Measurements from ENCODE around the gene DCAF11. TPM values are rescaled to one million over a fixed set of nuclear protein-coding genes. Genes with fewer than 3 reads are reported as not detected.

The DCAF11 gene
- total RNA-seq (2022; extraction: Qiagen RNA extraction; ENCODE audit: low read depth), result 19.4 to 22.8 TPM (median 20.8 TPM) in 5 replicates

DNA sequence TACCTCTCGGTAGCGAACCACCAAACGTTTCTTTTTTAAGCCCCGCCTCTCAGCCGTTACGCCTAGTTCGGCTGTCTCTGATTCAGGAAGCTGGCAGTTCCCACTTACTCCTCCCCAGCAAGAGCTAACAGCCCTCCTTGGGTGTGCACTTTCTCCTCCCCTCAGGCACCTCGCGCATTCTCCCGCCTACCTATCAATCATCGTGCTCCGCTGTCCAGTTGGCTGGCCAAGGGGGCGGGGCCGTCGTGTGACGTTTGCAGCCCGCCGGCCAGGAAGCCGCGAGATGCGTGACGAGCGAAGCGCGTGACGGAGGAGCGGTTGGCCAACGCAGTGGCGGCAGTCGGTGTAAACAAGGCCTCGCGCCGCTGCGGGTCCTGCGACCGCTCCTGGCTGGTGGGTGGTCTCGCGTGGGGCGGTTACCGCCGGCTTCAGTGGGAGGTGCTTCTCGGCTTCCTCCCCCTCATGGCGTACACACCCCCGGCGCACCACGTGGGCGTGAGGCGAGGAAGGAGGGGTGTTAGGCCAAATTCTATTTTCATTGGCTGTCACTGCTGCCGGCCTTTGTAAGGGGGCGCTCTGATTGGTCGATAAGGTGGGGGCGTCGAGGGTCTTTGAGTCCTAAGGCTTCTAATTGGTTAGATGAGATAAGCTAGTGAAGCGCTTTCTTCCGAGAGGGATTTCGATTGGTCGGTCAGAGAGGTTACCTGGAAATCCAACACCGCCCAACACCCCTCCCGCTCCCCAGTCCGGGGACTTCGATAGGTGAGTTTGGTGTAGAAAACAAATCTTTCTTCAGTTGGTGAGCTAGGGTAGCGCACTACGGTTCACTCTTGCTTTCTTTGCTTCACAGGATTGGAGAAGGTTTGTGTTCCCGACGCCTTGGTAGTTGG, at the start of gene DCAF11, which contains the start of gene NRL:
Gene DCAF11 (plus strand): TSS at position 246 of the 890 bp plus-strand sequence. CDS start 818 bp downstream, outside the sequence.
Gene NRL (minus strand): TSS at position 418 of the 890 bp plus-strand sequence. CDS start 32,101 bp downstream, outside the sequence.

DNA sequence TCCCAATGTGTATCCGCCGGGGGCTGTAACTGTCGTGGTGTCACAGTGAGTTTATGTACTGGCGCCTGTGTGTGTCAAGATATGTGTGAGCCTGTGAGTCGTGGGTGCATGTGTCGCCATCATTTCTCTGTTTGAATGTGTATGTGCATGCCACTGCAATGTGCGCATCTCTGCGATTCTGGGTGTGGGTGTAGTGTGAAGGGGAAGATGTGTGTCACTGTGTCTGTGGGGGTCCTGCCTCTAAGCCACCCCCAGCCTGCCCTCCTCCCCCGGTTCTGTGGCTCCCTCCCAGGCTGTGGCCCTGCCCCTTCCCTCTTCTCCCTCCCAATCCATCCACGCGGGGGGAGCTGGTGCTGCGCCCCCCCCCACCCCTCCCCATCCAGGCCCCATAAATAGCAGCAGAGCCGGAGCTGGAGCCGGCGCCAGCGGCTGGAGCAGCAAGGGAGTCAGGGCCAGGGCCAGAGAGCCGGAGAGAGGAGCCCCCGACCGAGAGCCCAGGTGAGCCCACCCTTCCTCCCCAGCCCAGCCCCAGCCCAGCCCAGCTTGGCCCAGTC, 43.4 kb upstream of the DCAF11 start, which contains the start of gene CPNE6:
Gene CPNE6 (plus strand): TSS at position 419 of the 554 bp plus-strand sequence. CDS start 1,375 bp downstream, outside the sequence.

DNA sequence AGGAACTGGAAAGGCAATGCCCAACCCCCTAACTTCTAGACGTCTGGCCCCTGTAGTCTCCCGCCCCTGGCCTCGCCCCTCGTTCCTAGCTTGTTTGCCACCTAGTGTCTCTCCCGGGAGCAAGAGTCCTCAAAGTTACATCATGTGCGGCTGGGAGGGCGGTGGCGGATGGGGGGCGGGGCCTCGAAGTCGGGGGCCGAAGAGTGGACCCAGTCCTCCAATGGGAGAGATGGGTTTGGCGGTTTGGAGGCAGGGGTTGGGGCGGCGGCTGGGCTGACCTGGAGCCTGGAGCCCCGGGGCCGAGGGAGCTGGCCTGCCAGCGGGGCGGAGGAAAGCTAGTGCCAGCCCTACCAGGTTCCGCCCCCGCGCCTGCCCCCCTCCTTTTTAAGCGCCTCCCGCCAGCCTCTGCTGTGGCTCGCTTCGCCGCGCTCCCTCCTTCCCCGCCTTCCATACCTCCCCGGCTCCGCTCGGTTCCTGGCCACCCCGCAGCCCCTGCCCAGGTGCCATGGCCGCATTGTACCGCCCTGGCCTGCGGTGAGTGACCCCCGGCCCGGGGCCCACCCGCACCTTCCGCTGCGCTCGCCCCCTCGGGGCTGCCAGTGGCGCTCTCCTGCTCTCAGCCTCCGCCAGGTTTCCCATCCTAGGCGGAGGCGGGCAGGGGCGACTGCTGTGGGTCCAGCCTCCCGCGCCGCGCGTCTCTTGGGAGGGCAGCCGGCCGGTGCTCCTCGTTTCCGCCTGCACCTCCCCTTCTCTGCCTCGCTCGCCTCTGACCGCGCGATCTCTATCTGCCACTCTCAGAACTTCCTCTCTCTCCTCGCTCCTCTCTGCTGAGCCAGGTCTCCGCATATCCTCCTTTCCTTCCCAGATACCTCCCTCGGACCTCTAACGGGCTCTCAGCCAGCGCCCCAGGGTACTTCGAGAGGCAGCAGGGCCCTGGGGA, 20.4 kb upstream of the DCAF11 start, which contains the start of gene PCK2:
Gene PCK2 (plus strand): TSS at position 411 of the 940 bp plus-strand sequence. CDS start 95 bp downstream, at position 506.

DNA sequence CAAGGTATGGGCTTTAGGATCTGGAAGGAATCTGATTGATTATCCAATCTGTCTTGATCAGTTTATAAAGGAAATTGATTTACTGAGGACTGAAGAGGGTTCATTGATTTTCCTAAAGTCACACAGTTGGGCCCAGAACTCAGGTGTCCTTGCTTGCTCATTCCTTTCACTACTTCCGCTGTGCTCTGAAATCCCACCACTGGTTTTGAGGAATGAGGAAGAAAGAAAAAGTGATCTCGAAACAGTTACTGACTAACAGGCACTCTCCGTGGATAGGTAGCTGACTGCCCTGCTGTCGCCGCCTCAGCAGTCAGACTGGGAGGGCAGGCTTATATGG, 15.8 kb downstream of the DCAF11 start, which contains the start of gene FITM1:
Gene FITM1 (plus strand): TSS at position 280 of the 337 bp plus-strand sequence. CDS start 905 bp downstream, outside the sequence.

DNA sequence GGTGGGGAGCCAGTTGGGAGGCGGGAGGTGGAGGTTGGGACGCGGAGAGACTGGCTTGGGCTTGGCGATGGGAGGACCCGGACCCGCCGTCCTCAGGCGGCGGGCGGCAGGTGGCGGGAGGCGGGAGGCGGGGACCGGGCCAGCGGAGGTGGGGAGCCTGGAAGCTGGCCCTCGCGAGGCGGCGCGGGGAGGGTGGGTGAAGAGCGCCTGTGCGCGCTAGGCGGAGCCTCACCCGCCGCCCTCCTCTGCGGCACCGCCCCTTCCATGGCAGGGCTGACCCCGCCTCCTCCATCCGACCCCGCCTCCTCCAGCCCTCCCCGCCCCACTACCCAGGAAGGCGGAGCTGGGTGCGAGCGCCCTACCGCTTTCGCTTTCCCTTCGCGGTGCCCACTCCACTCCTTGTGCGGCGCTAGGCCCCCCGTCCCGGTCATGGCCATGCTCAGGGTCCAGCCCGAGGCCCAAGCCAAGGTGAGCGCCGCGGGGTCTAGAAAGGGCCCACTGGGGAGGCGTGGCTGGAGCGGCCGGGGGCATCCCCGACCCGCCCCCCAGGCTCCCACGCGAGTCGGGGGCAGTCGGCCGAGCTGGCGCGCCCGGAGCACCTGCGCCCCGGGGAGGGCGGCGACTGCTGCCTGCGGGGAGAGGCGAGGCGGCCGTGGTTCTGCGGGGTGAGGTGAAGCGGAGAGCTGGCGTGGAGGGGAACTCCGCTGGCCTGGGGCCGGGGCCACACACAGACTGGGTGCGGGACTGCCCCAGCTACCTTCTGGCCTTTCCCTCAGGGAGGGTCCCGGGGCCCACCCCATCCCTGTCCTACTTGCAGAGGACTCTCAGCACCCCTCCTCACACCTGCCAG, 21.5 kb downstream of the DCAF11 start, which contains the start of gene PSME1:
Gene PSME1 (plus strand): TSS at position 361 of the 850 bp plus-strand sequence. CDS start 69 bp downstream, at position 430.

DNA sequence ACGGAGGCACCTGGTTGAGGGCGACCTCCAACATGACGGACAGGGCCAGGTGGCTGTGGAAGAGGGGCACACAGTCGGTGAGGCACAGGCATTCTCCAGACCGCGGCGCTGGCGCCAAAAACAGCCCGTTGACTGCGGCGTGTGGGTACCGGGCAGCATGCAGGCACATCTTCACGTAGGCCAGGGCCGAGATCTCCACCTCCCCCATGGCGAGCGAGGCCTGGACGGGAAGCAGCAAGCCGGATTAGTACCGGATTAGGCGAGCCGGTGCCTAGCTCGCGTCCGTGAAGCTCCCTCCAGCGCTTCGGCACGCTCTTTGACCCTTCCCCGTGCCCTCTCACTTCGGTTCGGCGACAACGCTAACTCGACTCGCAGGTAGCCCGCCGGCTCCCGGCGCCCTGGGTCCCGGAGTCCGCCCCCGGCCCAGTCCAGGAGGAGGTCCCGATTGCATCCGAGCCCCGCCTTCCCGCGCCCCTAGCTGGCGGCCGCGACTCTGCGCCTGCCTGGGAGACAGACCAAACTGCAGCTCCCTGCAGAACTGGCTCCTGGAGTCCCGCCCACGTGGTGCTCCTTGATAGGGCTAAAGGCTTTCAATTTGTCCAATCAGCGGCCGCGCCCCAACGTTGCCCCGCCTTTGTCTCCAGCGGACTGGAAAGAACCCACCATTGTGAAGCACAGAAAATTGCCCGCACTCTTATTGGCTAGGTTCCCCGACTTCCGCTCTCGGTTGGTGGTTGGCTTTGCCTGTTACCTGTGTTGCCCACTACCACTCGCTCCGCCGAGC, 26.7 kb downstream of the DCAF11 start, which contains the start of gene EMC9:
Gene EMC9 (minus strand): TSS at position 495 of the 784 bp plus-strand sequence. CDS start 287 bp downstream, at position 208.

DNA sequence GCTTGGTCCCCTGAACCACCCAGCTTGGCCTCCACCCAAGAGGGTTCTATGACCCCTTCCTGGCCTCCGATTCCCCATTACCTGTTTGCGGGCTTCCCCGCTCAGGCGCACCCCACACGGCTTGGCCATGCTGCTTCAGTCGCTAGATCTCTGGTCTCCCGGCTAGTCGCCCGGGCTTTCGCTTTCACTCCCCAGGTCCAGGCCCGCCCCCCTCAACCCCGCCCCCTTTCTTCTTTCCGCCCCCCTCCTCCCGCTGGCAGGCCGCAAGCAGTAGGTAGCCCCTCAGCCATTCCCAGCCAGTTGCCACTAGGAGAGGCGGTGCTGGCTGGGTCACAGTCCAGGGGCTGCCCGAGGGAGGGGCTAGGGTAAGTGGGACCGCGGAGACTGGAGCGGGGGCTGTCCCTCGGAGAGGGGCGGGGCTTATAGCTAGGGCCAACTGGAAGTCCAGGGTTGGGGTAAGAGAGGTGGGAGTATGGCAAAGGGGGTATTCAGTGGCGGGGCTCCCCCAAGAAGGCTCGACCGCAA, 31.9 kb downstream of the DCAF11 start, which contains the start of gene PSME2:
Gene PSME2 (minus strand): TSS at position 158 of the 525 bp plus-strand sequence. CDS start 29 bp downstream, at position 129.

DNA sequence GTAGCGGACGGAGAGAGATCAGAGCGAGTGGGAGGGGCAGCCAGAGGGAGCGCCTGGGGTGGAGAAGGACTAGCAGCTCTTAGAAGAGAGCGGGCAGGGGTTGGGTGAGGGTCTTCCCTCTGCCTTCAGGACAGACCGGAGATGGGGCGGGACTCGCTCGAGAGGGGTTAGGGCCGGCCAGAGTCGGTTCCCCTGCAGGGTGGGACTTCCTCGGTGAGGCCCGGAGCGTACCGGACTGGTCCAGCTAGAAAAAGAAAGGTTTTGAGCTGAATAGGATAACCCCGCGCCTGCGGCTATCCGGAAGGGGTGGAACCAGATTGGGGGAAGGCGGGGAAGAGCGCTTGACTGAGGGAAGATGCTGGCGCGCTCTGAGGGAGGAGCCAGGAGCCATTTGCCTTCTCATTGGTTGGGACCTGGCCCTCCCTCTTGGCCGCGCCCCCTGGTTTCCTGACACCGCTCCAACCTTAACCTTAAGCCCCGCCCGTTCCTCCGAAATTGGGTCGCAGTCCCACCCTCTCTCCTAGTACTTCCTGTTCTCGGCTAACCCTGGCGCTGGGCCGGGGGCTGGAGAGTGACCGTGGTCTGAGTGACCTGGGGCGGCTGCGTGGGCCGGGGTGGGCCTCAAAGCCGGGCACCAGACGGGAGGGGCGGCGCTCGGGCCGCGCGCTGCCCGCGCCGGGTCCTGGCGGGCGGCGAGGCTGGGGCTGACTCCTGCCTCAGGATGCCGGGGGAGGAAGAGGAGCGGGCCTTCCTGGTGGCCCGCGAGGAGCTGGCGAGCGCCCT, 32.6 kb downstream of the DCAF11 start, which contains the start of gene RNF31:
Gene RNF31 (plus strand): TSS at position 521 of the 783 bp plus-strand sequence. CDS start 201 bp downstream, at position 722.

DNA sequence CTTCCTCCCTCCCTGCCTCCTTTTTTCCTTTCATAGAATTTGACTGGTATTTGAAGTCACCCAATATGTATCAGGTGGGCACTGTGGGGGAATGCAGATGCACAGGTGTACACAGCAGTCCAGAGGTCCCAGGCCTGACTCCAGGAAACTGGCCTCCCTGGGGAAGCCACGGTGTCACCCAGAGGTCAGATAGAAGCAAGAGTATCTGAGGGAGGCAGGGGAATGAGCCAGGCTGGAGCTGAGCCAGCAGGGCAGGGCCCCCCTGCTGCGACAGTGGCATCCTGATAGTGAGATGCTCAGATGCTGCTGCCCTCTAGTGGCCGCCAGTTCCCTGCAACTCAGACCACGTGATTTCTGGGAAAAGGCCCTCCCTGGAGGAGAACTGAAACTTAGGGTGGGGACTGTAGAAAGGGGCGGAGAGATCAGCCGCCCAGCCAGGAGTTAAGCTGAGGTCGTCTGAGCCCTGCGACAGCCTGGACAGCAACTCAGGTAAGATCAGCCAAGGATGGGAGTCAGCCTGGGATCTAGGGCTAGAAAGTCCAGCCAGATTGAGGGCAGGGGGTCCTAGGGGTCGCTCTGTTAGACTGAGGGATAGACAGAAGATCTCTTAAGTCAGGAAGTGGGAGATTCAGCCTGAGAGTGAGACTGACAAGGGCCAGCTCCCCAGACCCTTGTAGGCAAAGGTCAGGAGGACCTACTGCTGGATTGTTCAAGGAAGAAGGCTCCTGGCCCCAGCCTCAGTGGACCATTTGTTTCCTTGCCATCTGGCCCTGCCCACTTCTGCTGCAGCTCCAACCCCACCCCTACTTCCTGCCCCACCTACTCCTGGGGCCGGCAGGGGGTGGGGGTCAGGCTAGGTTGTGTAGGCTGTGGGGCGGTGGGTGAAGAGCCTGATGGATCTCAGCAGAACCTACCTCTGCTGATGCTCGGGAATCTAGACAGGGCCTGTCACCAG, 46.5 kb downstream of the DCAF11 start, which contains the start of gene IRF9:
Gene IRF9 (plus strand): TSS at position 416 of the 955 bp plus-strand sequence. CDS start 880 bp downstream, outside the sequence.

DNA sequence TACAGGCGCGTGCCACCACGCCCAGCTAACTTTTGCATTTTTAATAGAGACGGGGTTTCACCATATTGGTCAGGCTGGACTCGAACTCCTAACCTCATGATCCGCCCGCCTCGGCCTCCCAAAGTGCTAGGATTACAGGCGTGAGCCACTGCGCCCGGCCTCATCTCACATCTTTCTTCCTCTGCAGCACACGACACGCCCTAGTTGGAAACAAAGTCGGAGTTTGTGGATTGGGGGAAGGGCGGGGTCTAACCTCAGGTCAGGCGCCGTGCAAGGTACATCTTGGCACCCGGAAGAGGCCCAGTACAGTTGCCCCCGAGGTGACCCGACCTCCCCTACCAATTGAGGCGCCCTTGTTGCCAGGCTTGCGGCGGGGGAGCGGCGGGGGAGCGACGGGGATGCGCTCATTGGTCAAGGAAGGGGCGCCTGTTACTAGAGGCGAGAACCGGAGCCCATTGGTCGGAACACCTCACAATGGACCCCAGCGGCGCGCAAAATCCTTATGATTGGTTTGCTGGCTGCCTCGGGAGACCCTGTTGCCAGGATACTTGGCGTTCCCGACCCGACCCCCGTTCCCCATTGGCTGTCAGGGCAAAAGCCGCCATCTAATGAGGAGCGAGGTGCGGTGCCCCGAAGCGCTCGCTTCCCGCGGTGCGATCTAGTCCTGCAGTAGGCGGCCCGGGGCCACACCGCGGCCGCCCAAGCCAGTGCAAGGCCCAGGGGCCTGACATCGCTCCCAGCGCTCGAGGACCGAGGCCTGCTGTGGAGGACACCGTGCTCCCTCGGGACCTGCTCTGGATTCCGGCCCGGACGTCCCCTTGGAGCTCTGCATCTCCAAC, 57.1 kb downstream of the DCAF11 start, which contains the start of gene REC8:
Gene REC8 (plus strand): TSS at position 659 of the 839 bp plus-strand sequence. CDS start 473 bp downstream, outside the sequence.

Other genes starting within 250 kb of the DCAF11 start
- gene DHRS4, start 161.0 kb upstream of the DCAF11 start, total RNA-seq (2022; extraction: Qiagen RNA extraction; ENCODE audit: low read depth), result 43.5 to 48.5 TPM (median 45.9 TPM) in 5 replicates
- gene DHRS4L2, start 125.8 kb upstream of the DCAF11 start, total RNA-seq (2022; extraction: Qiagen RNA extraction; ENCODE audit: low read depth), result 21.5 to 34.0 TPM (median 29.9 TPM) in 5 replicates
- gene CARMIL3, start 62.8 kb upstream of the DCAF11 start, total RNA-seq (2022; extraction: Qiagen RNA extraction; ENCODE audit: low read depth), result 0.33 to 0.75 TPM (median 0.61 TPM) in 5 replicates
- gene CPNE6, start 43.2 kb upstream of the DCAF11 start, total RNA-seq (2022; extraction: Qiagen RNA extraction; ENCODE audit: low read depth), result 0.06 to 0.16 TPM (median 0.15 TPM) in 3 of 5 replicates, not detected in the others
- 18.0 to 23.5 TPM (median 19.5 TPM) in 5 replicates for gene PCK2, start 20.5 kb upstream of the DCAF11 start, total RNA-seq (2022; extraction: Qiagen RNA extraction; ENCODE audit: low read depth)
- gene NRL, start 172 bp downstream of the DCAF11 start, total RNA-seq (2022; extraction: Qiagen RNA extraction; ENCODE audit: low read depth), result 0.75 to 1.1 TPM (median 1.0 TPM) in 5 replicates
- gene FITM1, start 15.9 kb downstream of the DCAF11 start, total RNA-seq (2022; extraction: Qiagen RNA extraction; ENCODE audit: low read depth), result 0.17 TPM in 2 of 5 replicates, not detected in the others
- gene PSME1, start 21.4 kb downstream of the DCAF11 start, total RNA-seq (2022; extraction: Qiagen RNA extraction; ENCODE audit: low read depth), result 157 to 192 TPM (median 167 TPM) in 5 replicates
- gene EMC9, start 26.8 kb downstream of the DCAF11 start, total RNA-seq (2022; extraction: Qiagen RNA extraction; ENCODE audit: low read depth), result 47.8 to 65.7 TPM (median 59.1 TPM) in 5 replicates
- 161 to 196 TPM (median 170 TPM) in 5 replicates for gene PSME2, start 31.8 kb downstream of the DCAF11 start, total RNA-seq (2022; extraction: Qiagen RNA extraction; ENCODE audit: low read depth)
- gene RNF31, start 32.7 kb downstream of the DCAF11 start, total RNA-seq (2022; extraction: Qiagen RNA extraction; ENCODE audit: low read depth), result 20.9 to 32.8 TPM (median 29.5 TPM) in 5 replicates
- gene IRF9, start 46.5 kb downstream of the DCAF11 start, total RNA-seq (2022; extraction: Qiagen RNA extraction; ENCODE audit: low read depth), result 15.3 to 20.5 TPM (median 18.1 TPM) in 5 replicates
- 3.5 to 5.5 TPM (median 5.2 TPM) in 5 replicates for gene REC8, start 57.3 kb downstream of the DCAF11 start, total RNA-seq (2022; extraction: Qiagen RNA extraction; ENCODE audit: low read depth)
- gene IPO4, start 74.0 kb downstream of the DCAF11 start, total RNA-seq (2022; extraction: Qiagen RNA extraction; ENCODE audit: low read depth), result 71.7 to 83.4 TPM (median 76.3 TPM) in 5 replicates
- 63.4 to 67.1 TPM (median 65.5 TPM) in 5 replicates for gene TM9SF1, start 80.7 kb downstream of the DCAF11 start, total RNA-seq (2022; extraction: Qiagen RNA extraction; ENCODE audit: low read depth)
- gene TSSK4, start 90.9 kb downstream of the DCAF11 start, total RNA-seq (2022; extraction: Qiagen RNA extraction; ENCODE audit: low read depth), result not detected in 5 replicates
- 76.1 to 96.4 TPM (median 81.8 TPM) in 5 replicates for gene CHMP4A, start 98.7 kb downstream of the DCAF11 start, total RNA-seq (2022; extraction: Qiagen RNA extraction; ENCODE audit: low read depth)
- 28.4 to 32.8 TPM (median 30.6 TPM) in 5 replicates for gene MDP1, start 101.3 kb downstream of the DCAF11 start, total RNA-seq (2022; extraction: Qiagen RNA extraction; ENCODE audit: low read depth)
- 438 to 493 TPM (median 454 TPM) in 5 replicates for gene NEDD8, start 117.6 kb downstream of the DCAF11 start, total RNA-seq (2022; extraction: Qiagen RNA extraction; ENCODE audit: low read depth)
- gene GMPR2, start 118.2 kb downstream of the DCAF11 start, total RNA-seq (2022; extraction: Qiagen RNA extraction; ENCODE audit: low read depth), result 55.3 to 62.7 TPM (median 61.5 TPM) in 5 replicates
- 31.8 to 38.3 TPM (median 37.1 TPM) in 5 replicates for gene TINF2, start 127.8 kb downstream of the DCAF11 start, total RNA-seq (2022; extraction: Qiagen RNA extraction; ENCODE audit: low read depth)
- 0.81 to 1.5 TPM (median 1.2 TPM) in 5 replicates for gene TGM1, start 148.4 kb downstream of the DCAF11 start, total RNA-seq (2022; extraction: Qiagen RNA extraction; ENCODE audit: low read depth)
- 16.1 to 17.8 TPM (median 17.2 TPM) in 5 replicates for gene RABGGTA, start 156.8 kb downstream of the DCAF11 start, total RNA-seq (2022; extraction: Qiagen RNA extraction; ENCODE audit: low read depth)
- gene DHRS1, start 185.0 kb downstream of the DCAF11 start, total RNA-seq (2022; extraction: Qiagen RNA extraction; ENCODE audit: low read depth), result 8.1 to 13.1 TPM (median 10.3 TPM) in 5 replicates
- gene NOP9, start 185.1 kb downstream of the DCAF11 start, total RNA-seq (2022; extraction: Qiagen RNA extraction; ENCODE audit: low read depth), result 14.8 to 17.6 TPM (median 16.2 TPM) in 5 replicates
- 0.17 to 0.72 TPM (median 0.19 TPM) in 5 replicates for gene CIDEB, start 193.2 kb downstream of the DCAF11 start, total RNA-seq (2022; extraction: Qiagen RNA extraction; ENCODE audit: low read depth)
- gene LTB4R2, start 195.4 kb downstream of the DCAF11 start, total RNA-seq (2022; extraction: Qiagen RNA extraction; ENCODE audit: low read depth), result 2.8 to 5.1 TPM (median 4.4 TPM) in 5 replicates
- 3.9 to 6.3 TPM (median 5.2 TPM) in 5 replicates for gene LTB4R, start 196.7 kb downstream of the DCAF11 start, total RNA-seq (2022; extraction: Qiagen RNA extraction; ENCODE audit: low read depth)
- gene ADCY4, start 220.3 kb downstream of the DCAF11 start, total RNA-seq (2022; extraction: Qiagen RNA extraction; ENCODE audit: low read depth), result not detected in 5 replicates
- gene RIPK3, start 225.2 kb downstream of the DCAF11 start, total RNA-seq (2022; extraction: Qiagen RNA extraction; ENCODE audit: low read depth), result not detected in 5 replicates

Data from A549 treated with GW870086 at 1 μM for 4 hours (cell line).